Kidney capillary endothelial cell (primary cell): ENCODE results near the gene CNOT6.
"Not testable (repeated sequence)": the region's sequence is repeated elsewhere in the genome, so short reads cannot be mapped to it uniquely, and the experiment has no call there.

ENCODE experiments used
- DNase-seq: peaks from one replicate; pipeline ENCODE4 v3.0.0-alpha.2; 2018; ENCODE audit warnings: low spot score

CNOT6 gene

GRCh38 chr5:180521101-180521500 lies 26.9 kb downstream of the CNOT6 start:
- no peak for DNase-seq

GRCh38 chr5:180521591-180521990 lies 27.4 kb downstream of the CNOT6 start:
- DNase-seq = no peak

- no peak for DNase-seq
Observed at GRCh38 chr5:180522330-180522729, 28.2 kb downstream of the CNOT6 start.

GRCh38 chr5:180523629-180524466 lies 29.7 kb downstream of the CNOT6 start:
- DNase-seq = no peak

GRCh38 chr5:180525399-180525798 lies 31.2 kb downstream of the CNOT6 start:
- DNase-seq = no peak

GRCh38 chr5:180526269-180526668 lies 32.1 kb downstream of the CNOT6 start:
- DNase-seq = no peak

- no peak for DNase-seq
Observed at GRCh38 chr5:180527659-180528058, 33.5 kb downstream of the CNOT6 start.

GRCh38 chr5:180531036-180531585 lies 36.9 kb downstream of the CNOT6 start:
- DNase-seq = not testable (repeated sequence)

GRCh38 chr5:180532268-180532667 lies 38.1 kb downstream of the CNOT6 start:
- no peak for DNase-seq

GRCh38 chr5:180533845-180534244 lies 39.7 kb downstream of the CNOT6 start:
- no peak for DNase-seq

GRCh38 chr5:180535573-180535972 lies 41.4 kb downstream of the CNOT6 start:
- no peak for DNase-seq

- no peak for DNase-seq
Observed at GRCh38 chr5:180540050-180540694, 46.0 kb downstream of the CNOT6 start.

- no peak for DNase-seq
Observed at GRCh38 chr5:180541710-180542109, 47.5 kb downstream of the CNOT6 start.

GRCh38 chr5:180545248-180545647 lies 51.1 kb downstream of the CNOT6 start:
- no peak for DNase-seq

GRCh38 chr5:180548563-180548962 lies 54.4 kb downstream of the CNOT6 start:
- no peak for DNase-seq

GRCh38 chr5:180553530-180553929 lies 59.4 kb downstream of the CNOT6 start:
- no peak for DNase-seq

- DNase-seq = no peak
Observed at GRCh38 chr5:180555168-180555921, 61.2 kb downstream of the CNOT6 start.

GRCh38 chr5:180557217-180557809 lies 63.1 kb downstream of the CNOT6 start:
- no peak for DNase-seq

- no peak for DNase-seq
Observed at GRCh38 chr5:180558232-180558631, 64.1 kb downstream of the CNOT6 start.

- DNase-seq = no peak
Observed at GRCh38 chr5:180563994-180564393, 69.8 kb downstream of the CNOT6 start.

GRCh38 chr5:180568914-180569313 lies 74.7 kb downstream of the CNOT6 start:
- DNase-seq = no peak

- DNase-seq = no peak
Observed at GRCh38 chr5:180575571-180575970, 81.4 kb downstream of the CNOT6 start.
